Fibroblast of lung (primary cell): Measurements from ENCODE around the gene PSME3IP1. TPM values are rescaled to one million over a fixed set of nuclear protein-coding genes. Genes with fewer than 3 reads are reported as not detected.

Experiments
- DNase-seq, 2 donors: peaks; one replicate each; pipeline versions ENCODE4 v3.0.0 to v3.0.0-alpha.2; 2010; ENCODE audit warnings: low read depth in 2 of 2
- H2AFZ ChIP-seq: 2 replicates; pipeline ENCODE4 v1.5.1; 2012; ENCODE audit warnings: low read length, control low read depth, inconsistent platforms
- H3K27ac ChIP-seq: 2 replicates; pipeline ENCODE4 v1.5.1; 2011; ENCODE audit warnings: low read length, control low read depth; ENCODE audit not compliant: insufficient read depth
- H3K27me3 ChIP-seq: 2 replicates; pipeline ENCODE4 v1.5.1; 2011; ENCODE audit warnings: mild to moderate bottlenecking, low read length; ENCODE audit not compliant: control insufficient read depth, insufficient read depth
- H3K36me3 ChIP-seq: 2 replicates; pipeline ENCODE4 v1.5.1; 2011; ENCODE audit warnings: low read length; ENCODE audit not compliant: control insufficient read depth, insufficient read depth
- H3K4me1 ChIP-seq: 2 replicates; pipeline ENCODE4 v1.5.1; 2011; ENCODE audit warnings: low read length; ENCODE audit not compliant: control insufficient read depth, insufficient read depth; ENCODE audit errors: extremely low read depth
- H3K4me2 ChIP-seq: 2 replicates; pipeline ENCODE4 v1.5.1; 2011; ENCODE audit warnings: low read length, control low read depth; ENCODE audit not compliant: insufficient read depth; ENCODE audit errors: extremely low read depth
- H3K4me3 ChIP-seq, 4 experiments: fragments of 200-600 bp in 1 of 4; sonication (generic) in 1 of 4; replicated peaks in 1 of 4; 2 replicates each; pipeline ENCODE4 v1.5.1; 2011 to 2016; ENCODE audit warnings: low read length in 4 of 4, low read depth in 3 of 4, mild to moderate bottlenecking in 3 of 4, control low read depth in 2 of 4, inconsistent platforms in 1 of 4, mixed read lengths in 1 of 4; ENCODE audit not compliant: insufficient read depth in 1 of 4; ENCODE audit errors: control extremely low read depth in 1 of 4
- H3K79me2 ChIP-seq: 2 replicates; pipeline ENCODE4 v1.5.1; 2012; ENCODE audit warnings: mild to moderate bottlenecking, low read length, inconsistent platforms; ENCODE audit not compliant: control insufficient read depth, insufficient read depth
- H3K9ac ChIP-seq: 2 replicates; pipeline ENCODE4 v1.5.1; 2011; ENCODE audit warnings: mild to moderate bottlenecking, low read length, control low read depth; ENCODE audit not compliant: insufficient read depth
- H3K9me3 ChIP-seq: 2 replicates; pipeline ENCODE4 v1.5.1; 2012; ENCODE audit warnings: low read depth, low read length; ENCODE audit not compliant: control insufficient read depth, insufficient read depth
- H4K20me1 ChIP-seq: 2 replicates; pipeline ENCODE4 v1.5.1; 2011; ENCODE audit warnings: low read length; ENCODE audit not compliant: control insufficient read depth, insufficient read depth; ENCODE audit errors: extremely low read depth
- EZH2 ChIP-seq: IDR thresholded peaks from 2 replicates; pipeline ENCODE4 v1.5.1; 2012; ENCODE audit warnings: low read length, control low read depth, mild to moderate bottlenecking; ENCODE audit errors: missing control alignments
- polyA plus RNA-seq, 2 donors: library from polyadenylated mRNA; depleted of rRNA in 1 of 2; stranded (reverse) in 1 of 2; unstranded in 1 of 2; fragments of >200 nt; gene quantifications; 2 replicates each; pipeline ENCODE4 v1.2.1, GENCODE V29; 2011 to 2012; ENCODE audit warnings: missing spikeins in 1 of 2
- total RNA-seq: library from RNA; depleted of rRNA; stranded (reverse); fragments of >200 nt; gene quantifications from 2 replicates; pipeline ENCODE4 v1.2.1, GENCODE V29; 2014
- TF ChIP-seq, protein P1 (sequence below), 2 donors: IDR thresholded peaks in 1 of 2; conservative IDR thresholded peaks in 1 of 2; 1 replicate in 1 of 2; 2 replicates in 1 of 2; pipeline ENCODE4 v1.5.1; 2011 to 2012; ENCODE audit warnings: low read length in 2 of 2, control low read depth in 1 of 2, inconsistent platforms in 1 of 2, low read depth in 1 of 2, mild to moderate bottlenecking in 1 of 2

Gene PSME3IP1
- total and polyA plus RNA-seq, 2 donors (not counting 1 experiment from before 2014, with no cell fraction given): 55.5 to 64.6 TPM

DNA sequence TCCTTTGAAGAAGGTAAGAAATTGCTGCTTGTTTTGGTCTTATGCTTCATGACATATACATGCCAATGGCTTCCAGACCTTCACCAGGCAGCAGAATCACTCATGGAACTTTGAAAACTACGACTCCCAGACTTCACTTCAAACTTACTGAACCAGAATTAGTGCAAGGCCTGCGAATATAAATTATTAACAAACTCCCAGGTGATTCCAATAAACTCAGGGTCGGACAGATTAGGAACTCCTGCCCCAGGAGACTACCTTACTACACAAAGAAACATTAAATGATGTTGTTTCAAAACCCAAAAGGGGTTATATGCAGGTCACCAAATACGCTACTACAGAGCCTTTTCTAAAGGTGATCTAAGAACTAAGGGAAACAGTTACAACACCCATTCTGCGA lies 20.4 kb downstream of the PSME3IP1 start:
- H4K20me1 ChIP-seq: no peaks in the 10 kb centered on the region
- H3K27me3 ChIP-seq: no peaks in the 10 kb centered on the region
- H3K36me3 ChIP-seq: peaks cover 8% of the 10 kb centered on the region
- H2AFZ ChIP-seq: no peak overlapping the region
- TF ChIP-seq, protein P1, sequence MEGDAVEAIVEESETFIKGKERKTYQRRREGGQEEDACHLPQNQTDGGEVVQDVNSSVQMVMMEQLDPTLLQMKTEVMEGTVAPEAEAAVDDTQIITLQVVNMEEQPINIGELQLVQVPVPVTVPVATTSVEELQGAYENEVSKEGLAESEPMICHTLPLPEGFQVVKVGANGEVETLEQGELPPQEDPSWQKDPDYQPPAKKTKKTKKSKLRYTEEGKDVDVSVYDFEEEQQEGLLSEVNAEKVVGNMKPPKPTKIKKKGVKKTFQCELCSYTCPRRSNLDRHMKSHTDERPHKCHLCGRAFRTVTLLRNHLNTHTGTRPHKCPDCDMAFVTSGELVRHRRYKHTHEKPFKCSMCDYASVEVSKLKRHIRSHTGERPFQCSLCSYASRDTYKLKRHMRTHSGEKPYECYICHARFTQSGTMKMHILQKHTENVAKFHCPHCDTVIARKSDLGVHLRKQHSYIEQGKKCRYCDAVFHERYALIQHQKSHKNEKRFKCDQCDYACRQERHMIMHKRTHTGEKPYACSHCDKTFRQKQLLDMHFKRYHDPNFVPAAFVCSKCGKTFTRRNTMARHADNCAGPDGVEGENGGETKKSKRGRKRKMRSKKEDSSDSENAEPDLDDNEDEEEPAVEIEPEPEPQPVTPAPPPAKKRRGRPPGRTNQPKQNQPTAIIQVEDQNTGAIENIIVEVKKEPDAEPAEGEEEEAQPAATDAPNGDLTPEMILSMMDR (conservative IDR thresholded peaks at IDR 0.05 in 1 of 2, IDR thresholded peaks at IDR 0.05 in 1 of 2; ENCODE audit: low read depth in 1 of 2, low read length in 2 of 2): no peak
- no peak for TF ChIP-seq EZH2
- no peak overlapping the region for H3K27ac ChIP-seq
- H3K9ac ChIP-seq: no peak overlapping the region
- no peak for DNase-seq
- no peaks in the 10 kb centered on the region for H3K9me3 ChIP-seq
- no peaks in the 10 kb centered on the region for H3K79me2 ChIP-seq
- no peak overlapping the region for H3K4me2 ChIP-seq
- H3K4me1 ChIP-seq: no peaks in the 10 kb centered on the region
- no peak overlapping the region for H3K4me3 ChIP-seq

DNA sequence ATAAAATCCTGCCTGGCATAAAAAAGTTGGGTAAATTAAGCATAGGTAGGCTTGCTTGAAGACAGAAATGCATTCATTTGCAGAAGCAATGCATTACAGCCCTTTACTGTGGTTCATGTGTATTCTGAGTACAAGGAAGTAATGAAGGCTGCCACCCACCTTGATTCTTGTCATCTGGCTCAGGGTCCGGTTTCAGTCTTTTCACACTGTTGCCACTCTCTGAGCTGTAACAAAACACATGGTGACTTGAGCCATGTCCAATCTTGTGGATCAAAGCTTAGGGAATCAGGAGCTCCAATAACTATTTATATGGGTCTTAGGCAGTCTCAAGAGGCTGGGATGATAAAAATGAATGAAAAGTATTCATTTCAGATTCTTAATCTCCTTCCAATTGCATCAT lies 22.0 kb downstream of the PSME3IP1 start:
- no peaks in the 10 kb centered on the region for H3K4me1 ChIP-seq
- H2AFZ ChIP-seq: no peak overlapping the region
- H3K79me2 ChIP-seq: no peaks in the 10 kb centered on the region
- no peak for DNase-seq
- H3K9ac ChIP-seq: no peak overlapping the region
- H3K27ac ChIP-seq: no peak overlapping the region
- TF ChIP-seq, protein P1 (conservative IDR thresholded peaks at IDR 0.05 in 1 of 2, IDR thresholded peaks at IDR 0.05 in 1 of 2; ENCODE audit: low read depth in 1 of 2, low read length in 2 of 2): no peak
- no peak for TF ChIP-seq EZH2
- no peaks in the 10 kb centered on the region for H3K9me3 ChIP-seq
- H3K4me3 ChIP-seq: no peak overlapping the region
- H4K20me1 ChIP-seq: no peaks in the 10 kb centered on the region
- no peak overlapping the region for H3K4me2 ChIP-seq
- peaks cover 8% of the 10 kb centered on the region for H3K36me3 ChIP-seq
- no peaks in the 10 kb centered on the region for H3K27me3 ChIP-seq

DNA sequence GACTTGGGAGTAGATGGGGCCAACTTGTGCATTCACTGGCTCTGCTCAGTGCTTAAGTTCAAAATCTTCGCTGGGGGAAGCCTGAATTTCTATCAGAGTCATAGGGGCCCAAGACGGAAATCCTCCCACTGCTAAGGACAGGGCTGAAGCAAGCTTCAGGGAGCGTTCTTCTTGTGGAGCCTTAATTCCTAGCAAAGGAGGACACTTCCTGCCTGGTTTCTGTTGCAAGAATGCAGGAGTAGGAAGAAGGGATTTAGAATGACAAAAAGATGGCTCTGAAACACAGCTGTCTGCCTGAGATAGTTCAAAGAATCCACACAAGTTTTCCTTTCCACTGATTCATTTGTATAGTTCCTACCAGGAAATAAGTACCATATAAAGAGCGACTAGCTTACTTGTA lies 26.4 kb downstream of the PSME3IP1 start:
- H3K9ac ChIP-seq: no peak overlapping the region
- TF ChIP-seq EZH2: no peak
- TF ChIP-seq, protein P1 (conservative IDR thresholded peaks at IDR 0.05 in 1 of 2, IDR thresholded peaks at IDR 0.05 in 1 of 2; ENCODE audit: low read depth in 1 of 2, low read length in 2 of 2): no peak
- no peak for DNase-seq
- H3K4me2 ChIP-seq: no peak overlapping the region
- H3K36me3 ChIP-seq: peaks cover 3% of the 10 kb centered on the region
- no peak overlapping the region for H3K4me3 ChIP-seq
- H3K27ac ChIP-seq: no peak overlapping the region
- no peaks in the 10 kb centered on the region for H3K27me3 ChIP-seq
- no peaks in the 10 kb centered on the region for H4K20me1 ChIP-seq
- no peaks in the 10 kb centered on the region for H3K79me2 ChIP-seq
- H3K9me3 ChIP-seq: no peaks in the 10 kb centered on the region
- H3K4me1 ChIP-seq: no peaks in the 10 kb centered on the region
- H2AFZ ChIP-seq: no peak overlapping the region
